HepG2 (cell line): ENCODE measurements around the gene TPX2.

Source experiments
- CBX1 ChIP-seq: IDR thresholded peaks from one replicate; pipeline ENCODE4 v1.6.1; 2016; ENCODE audit warnings: antibody characterized with exemption, low read depth
- CREB1 ChIP-seq, 2 experiments: fragments of 450-650 bp in 1 of 2; IDR thresholded peaks; 2 replicates each; pipeline ENCODE4 v1.6.1; 2016 to 2017; ENCODE audit warnings: control low read depth in 1 of 2, mild to moderate bottlenecking in 1 of 2, missing compliant biosample characterization in 1 of 2, missing genetic modification characterization in 1 of 2
- HOXA7 ChIP-seq: sonication (generic); formaldehyde crosslinking; IDR thresholded peaks from 2 replicates; pipeline ENCODE4 v1.8.1; 2022; ENCODE audit warnings: mild to moderate bottlenecking, missing genetic modification reagents, moderate library complexity
- JUN ChIP-seq: sonication (generic); formaldehyde crosslinking; IDR thresholded peaks from 2 replicates; pipeline ENCODE4 v1.4.0; 2020; ENCODE audit warnings: mild to moderate bottlenecking, missing genetic modification reagents
- POLR2A ChIP-seq, 2 experiments: IDR thresholded peaks; 2 replicates each; pipeline ENCODE4 v1.6.1; 2011; ENCODE audit warnings: low read depth in 2 of 2, low read length in 2 of 2, mild to moderate bottlenecking in 1 of 2, moderate library complexity in 1 of 2; ENCODE audit not compliant: insufficient read depth in 1 of 2
- STAG1 ChIP-seq: sonication (generic); formaldehyde crosslinking; IDR thresholded peaks from 2 replicates; pipeline ENCODE4 v1.4.0; 2020; ENCODE audit warnings: missing genetic modification reagents
- THAP7 ChIP-seq: sonication (generic); formaldehyde crosslinking; IDR thresholded peaks from 2 replicates; pipeline ENCODE4 v1.8.1; 2023; ENCODE audit warnings: mild to moderate bottlenecking, missing genetic modification reagents
- TP53 ChIP-seq: sonication (generic); formaldehyde crosslinking; conservative IDR thresholded peaks from 2 replicates; pipeline ENCODE4 v1.4.0; 2020; ENCODE audit warnings: missing genetic modification reagents
- YY1 ChIP-seq: IDR thresholded peaks from 2 replicates; pipeline ENCODE4 v1.6.1; 2011; ENCODE audit warnings: low read length, low read depth, moderate library complexity, mild to moderate bottlenecking; ENCODE audit not compliant: insufficient read depth, insufficient replicate concordance
- ZNF407 ChIP-seq: sonication (generic); formaldehyde crosslinking; IDR thresholded peaks from one replicate; pipeline ENCODE4 v1.5.1; 2020; ENCODE audit warnings: mild to moderate bottlenecking, missing genetic modification reagents; ENCODE audit errors: not compliant biosample characterization
- ZNF777 ChIP-seq: sonication (generic); formaldehyde crosslinking; IDR thresholded peaks from 2 replicates; pipeline ENCODE4 v1.4.0; 2020; ENCODE audit warnings: missing genetic modification reagents
- TF ChIP-seq, protein P1 (sequence below): sonication (generic); formaldehyde crosslinking; IDR thresholded peaks from 2 replicates; pipeline ENCODE4 v1.9.0; 2021; ENCODE audit warnings: missing genetic modification reagents, borderline replicate concordance
- TF ChIP-seq, protein P2 (sequence below): sonication (generic); formaldehyde crosslinking; IDR thresholded peaks from 2 replicates; pipeline ENCODE4 v1.8.0; 2022; ENCODE audit warnings: missing genetic modification reagents, mild to moderate bottlenecking, inconsistent platforms, borderline replicate concordance

- no peak for TF ChIP-seq ZNF777 (CRISPR knock-in tag)
- no peak for TF ChIP-seq JUN (CRISPR knock-in tag)
- no peak for TF ChIP-seq TP53 (CRISPR knock-in tag)
- no peak for TF ChIP-seq POLR2A (IDR thresholded peaks at IDR 0.05; ENCODE audit: insufficient read depth in 1 of 2, low read depth in 2 of 2, low read length in 2 of 2)
- no peak for TF ChIP-seq YY1
- no peak for TF ChIP-seq CREB1 (IDR thresholded peaks at IDR 0.05)
- TF ChIP-seq CREB1 (CRISPR knock-in tag; IDR thresholded peaks at IDR 0.05) = no peak
- TF ChIP-seq CBX1 = no peak
- TF ChIP-seq, protein P1, sequence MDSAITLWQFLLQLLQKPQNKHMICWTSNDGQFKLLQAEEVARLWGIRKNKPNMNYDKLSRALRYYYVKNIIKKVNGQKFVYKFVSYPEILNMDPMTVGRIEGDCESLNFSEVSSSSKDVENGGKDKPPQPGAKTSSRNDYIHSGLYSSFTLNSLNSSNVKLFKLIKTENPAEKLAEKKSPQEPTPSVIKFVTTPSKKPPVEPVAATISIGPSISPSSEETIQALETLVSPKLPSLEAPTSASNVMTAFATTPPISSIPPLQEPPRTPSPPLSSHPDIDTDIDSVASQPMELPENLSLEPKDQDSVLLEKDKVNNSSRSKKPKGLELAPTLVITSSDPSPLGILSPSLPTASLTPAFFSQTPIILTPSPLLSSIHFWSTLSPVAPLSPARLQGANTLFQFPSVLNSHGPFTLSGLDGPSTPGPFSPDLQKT (CRISPR knock-in tag) = no peak
- TF ChIP-seq THAP7 (CRISPR knock-in tag) = no peak
- no peak for TF ChIP-seq HOXA7 (CRISPR knock-in tag)
- TF ChIP-seq ZNF407 (CRISPR knock-in tag) = no peak
- TF ChIP-seq STAG1 (CRISPR knock-in tag) = no peak
- TF ChIP-seq, protein P2, sequence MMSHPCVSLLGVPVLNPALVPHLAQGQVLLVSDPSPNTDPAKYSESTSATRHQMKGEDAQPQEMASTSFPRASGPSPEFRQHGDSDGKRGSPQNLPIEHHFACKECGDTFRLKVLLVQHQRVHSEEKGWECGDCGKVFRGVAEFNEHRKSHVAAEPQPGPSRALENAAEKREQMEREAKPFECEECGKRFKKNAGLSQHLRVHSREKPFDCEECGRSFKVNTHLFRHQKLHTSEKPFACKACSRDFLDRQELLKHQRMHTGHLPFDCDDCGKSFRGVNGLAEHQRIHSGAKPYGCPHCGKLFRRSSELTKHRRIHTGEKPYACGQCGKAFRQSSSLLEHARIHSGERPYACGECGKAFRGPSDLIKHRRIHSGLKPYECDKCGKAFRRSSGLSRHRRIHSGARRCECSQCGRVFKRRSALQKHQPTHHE = no peak
These were observed 18.2 kb downstream of the TPX2 start for GRCh38 chr20:31757254-31757653.
